Muscle layer of duodenum (tissue), 2 donors: ENCODE results near the gene PRDM16.

Source experiments
- H3K27ac ChIP-seq: one replicate; pipeline ENCODE4 v1.7.0; 2013; ENCODE audit warnings: mild to moderate bottlenecking, low read length
- H3K27me3 ChIP-seq: one replicate; pipeline ENCODE4 v1.7.0; 2013; ENCODE audit warnings: low read depth, mild to moderate bottlenecking, control low read depth, low read length
- H3K36me3 ChIP-seq, 2 donors: one replicate each; pipeline ENCODE4 v1.7.0; 2013; ENCODE audit warnings: low read length in 2 of 2, control low read depth in 1 of 2, mild to moderate bottlenecking in 1 of 2; ENCODE audit not compliant: insufficient read depth in 2 of 2, control insufficient read depth in 1 of 2
- H3K4me1 ChIP-seq, 2 donors: one replicate each; pipeline ENCODE4 v1.7.0; 2013; ENCODE audit warnings: low read length in 2 of 2, mild to moderate bottlenecking in 2 of 2, control low read depth in 1 of 2, moderate library complexity in 1 of 2; ENCODE audit not compliant: insufficient read depth in 2 of 2, control insufficient read depth in 1 of 2
- H3K4me3 ChIP-seq, 2 donors: one replicate each; pipeline ENCODE4 v1.7.0; 2013; ENCODE audit warnings: low read length in 2 of 2, low read depth in 1 of 2, mild to moderate bottlenecking in 1 of 2
- H3K9me3 ChIP-seq, 2 donors: one replicate each; pipeline ENCODE4 v1.7.0; 2013; ENCODE audit warnings: low read length in 2 of 2, control low read depth in 1 of 2, mild to moderate bottlenecking in 1 of 2; ENCODE audit not compliant: control insufficient read depth in 1 of 2
- donor health status: healthy.

Gene PRDM16

DNA sequence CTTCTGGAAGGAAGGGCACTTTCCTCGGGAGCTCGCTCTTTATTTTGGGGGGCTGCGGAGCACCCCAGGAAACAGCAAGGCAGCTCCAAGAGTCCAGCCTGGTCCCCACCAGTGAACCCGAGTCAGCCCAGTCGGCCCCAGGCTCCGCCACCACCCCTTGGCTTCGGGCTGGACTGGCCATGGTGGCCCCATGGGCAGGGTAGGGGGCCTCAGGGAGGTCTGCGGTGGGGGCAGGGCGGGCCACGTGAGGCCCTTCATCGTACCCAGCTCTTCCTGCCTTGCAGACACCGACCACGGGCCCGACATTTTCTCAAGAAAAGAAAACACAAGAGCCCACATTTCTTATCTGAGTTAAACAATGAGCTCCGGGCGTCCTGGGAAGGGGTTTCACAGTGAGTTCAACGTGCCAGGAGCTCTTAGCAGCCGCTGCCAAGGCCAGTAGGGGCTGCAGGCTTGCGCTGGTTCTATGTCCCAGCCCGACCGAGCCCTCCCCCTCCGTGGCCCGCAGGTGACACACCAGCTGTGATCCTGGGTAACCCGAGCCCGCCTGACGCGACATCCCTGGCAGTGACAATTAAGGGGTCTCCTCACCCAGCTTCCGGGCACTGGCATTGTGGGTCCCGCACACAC, 66.2 kb downstream of the PRDM16 start:
- no peaks in the 10 kb centered on the region for H3K27me3 ChIP-seq
- no peak overlapping the region for H3K4me3 ChIP-seq
- no peaks in the 10 kb centered on the region for H3K36me3 ChIP-seq
- H3K27ac ChIP-seq = no peak overlapping the region
- H3K9me3 ChIP-seq = no peaks in the 10 kb centered on the region
- peaks cover 0 to 8% of the 10 kb centered on the region in 2 donors for H3K4me1 ChIP-seq

DNA sequence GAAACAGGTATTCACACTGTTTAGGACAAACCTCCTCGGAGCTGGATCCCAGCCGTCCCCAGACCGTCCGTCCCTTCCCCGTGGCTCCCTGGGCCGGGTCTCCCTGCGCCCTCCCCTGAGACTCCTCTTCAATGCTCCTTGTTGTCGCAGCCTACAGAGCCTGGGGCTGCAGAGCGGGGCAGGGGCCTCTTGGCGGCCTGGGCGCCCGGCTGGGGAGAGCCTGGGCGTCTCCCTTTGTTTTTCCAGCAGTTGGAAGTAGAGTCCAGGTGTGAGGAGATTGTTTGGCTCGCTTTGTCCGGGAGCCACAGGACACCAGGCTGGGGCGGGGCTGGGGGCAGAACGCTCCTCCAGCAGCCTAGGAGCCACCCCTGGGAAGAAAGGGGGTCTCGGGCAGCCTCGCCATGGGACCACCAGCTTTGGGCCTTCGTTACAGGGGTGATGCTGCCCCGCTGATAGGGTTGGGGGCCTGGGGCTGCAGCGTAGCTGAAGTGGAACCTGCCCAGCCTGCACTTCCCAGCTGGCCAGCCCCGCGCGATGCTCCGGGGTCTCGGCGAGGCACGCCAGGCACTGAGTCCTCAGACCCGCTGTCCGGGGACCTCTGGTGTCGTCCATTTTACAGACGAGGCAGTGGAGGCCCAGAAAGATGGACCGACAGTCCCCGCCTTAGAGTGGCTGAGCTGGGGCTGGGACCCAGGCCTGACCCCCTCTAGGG, 66.9 kb downstream of the PRDM16 start:
- H3K4me1 ChIP-seq = peaks cover 0 to 15% of the 10 kb centered on the region in 2 donors
- no peaks in the 10 kb centered on the region for H3K27me3 ChIP-seq
- no peak overlapping the region for H3K4me3 ChIP-seq
- no peaks in the 10 kb centered on the region for H3K36me3 ChIP-seq
- no peaks in the 10 kb centered on the region for H3K9me3 ChIP-seq
- H3K27ac ChIP-seq = no peak overlapping the region

DNA sequence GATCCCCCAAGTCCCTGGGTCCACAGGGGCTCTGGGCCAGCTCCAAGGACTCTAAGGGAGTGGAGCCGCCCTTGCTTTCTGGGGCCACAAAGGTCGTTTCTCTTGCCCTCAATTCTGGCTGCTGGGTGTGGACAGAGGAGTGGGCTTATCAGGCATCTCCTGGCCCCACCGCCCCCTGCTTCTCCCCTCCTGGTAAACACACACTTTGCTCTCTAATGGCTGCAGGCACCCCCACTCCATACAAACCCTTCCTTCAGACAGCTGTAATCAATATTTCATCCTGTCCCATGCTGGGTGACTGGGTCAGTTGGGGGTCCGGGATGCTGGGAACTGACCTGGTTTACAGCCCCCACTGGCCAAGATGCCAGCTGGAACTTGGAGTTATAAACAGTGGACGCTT, 67.5 kb downstream of the PRDM16 start:
- Histone ChIP-seq H3K27me3 (peaks cover 5% of the 10 kb centered on the region), H3K9me3 (no peaks in the 10 kb centered on the region), H3K4me3 (no peak overlapping the region), H3K27ac (no peak overlapping the region), H3K36me3 (no peaks in the 10 kb centered on the region), H3K4me1 (peaks cover 0 to 16% of the 10 kb centered on the region in 2 donors)

DNA sequence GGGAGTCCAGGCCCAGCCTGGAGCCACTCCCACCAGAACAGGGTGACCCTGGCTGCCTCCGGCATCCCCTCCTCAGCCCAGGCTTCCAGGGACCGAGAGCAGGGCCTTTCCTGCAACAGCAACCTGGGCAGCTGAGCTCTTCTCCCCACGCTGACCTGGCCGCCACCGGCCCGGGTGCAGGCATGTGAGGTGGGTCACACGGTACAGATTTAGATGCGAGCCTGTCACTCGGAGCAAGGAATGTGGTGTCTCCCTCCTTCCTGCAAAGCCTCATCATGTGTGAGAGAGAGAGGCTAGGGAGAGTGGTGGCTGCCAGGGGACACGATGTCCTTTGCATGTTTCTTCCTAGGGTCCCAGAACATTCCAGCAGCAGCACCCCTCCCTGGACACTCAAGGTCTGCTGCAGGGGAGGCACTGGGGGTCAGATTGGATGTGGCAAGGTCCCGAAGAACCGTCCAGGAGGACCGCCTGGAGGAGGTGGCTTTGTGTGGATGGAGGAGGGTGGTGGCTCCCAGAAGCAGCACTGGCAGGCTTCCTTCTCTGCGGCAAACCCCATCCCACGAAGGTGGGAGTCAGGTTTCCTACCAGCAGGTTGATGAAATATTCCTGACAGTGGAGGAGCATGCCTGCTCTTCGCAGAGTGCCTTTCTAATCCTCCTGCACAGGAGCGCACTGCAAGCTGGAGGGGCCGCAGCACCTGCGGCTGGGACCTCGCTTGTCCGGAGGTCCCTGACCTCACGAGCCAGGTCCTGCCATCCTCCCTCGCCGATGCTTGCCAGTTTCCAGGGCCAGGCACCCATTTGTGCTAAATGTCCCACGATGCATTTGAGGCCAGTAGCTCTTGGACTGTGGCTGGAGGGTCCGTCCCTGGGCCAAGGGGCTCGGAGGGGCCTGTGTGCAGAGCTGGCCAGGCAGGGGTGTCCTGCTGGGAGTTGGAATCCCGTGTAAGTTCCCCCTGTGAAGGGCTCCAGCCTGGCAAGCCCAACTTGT, 68.4 kb downstream of the PRDM16 start:
- Histone ChIP-seq H3K27ac (no peak overlapping the region), H3K27me3 (peaks cover 8% of the 10 kb centered on the region), H3K4me1 (peaks cover 0 to 16% of the 10 kb centered on the region in 2 donors), H3K9me3 (no peaks in the 10 kb centered on the region), H3K36me3 (no peaks in the 10 kb centered on the region), H3K4me3 (no peak overlapping the region)

DNA sequence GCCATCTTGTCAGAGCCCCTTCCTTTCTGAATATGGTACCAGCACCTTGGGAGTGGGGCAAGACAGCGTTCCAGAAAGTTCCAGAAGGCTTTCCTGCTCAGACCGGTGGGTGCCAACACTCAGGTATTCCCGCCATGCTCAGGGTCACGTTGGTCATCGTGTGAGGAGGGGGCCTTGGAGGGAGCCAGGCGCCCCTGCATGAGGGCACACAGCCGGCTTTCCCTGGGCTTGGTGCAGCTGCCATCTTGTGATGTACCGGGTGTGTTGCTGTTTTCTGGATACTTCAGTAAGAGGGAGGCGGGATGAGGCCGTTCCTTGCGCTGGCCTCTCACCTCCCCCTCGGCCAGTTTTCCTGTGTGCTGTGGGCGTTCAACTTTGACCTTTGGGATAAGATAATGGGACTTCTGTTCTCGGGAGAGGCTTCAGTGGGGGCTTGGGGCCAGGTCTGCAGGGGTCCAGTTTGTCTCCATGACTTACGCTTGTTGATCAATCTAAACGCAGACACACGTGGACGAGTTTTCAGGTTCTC, 69.7 kb downstream of the PRDM16 start:
- Histone ChIP-seq H3K9me3 (no peaks in the 10 kb centered on the region), H3K4me3 (no peak overlapping the region), H3K4me1 (peaks cover 0 to 16% of the 10 kb centered on the region in 2 donors), H3K27ac (no peak overlapping the region), H3K27me3 (peaks cover 8% of the 10 kb centered on the region), H3K36me3 (no peaks in the 10 kb centered on the region)

DNA sequence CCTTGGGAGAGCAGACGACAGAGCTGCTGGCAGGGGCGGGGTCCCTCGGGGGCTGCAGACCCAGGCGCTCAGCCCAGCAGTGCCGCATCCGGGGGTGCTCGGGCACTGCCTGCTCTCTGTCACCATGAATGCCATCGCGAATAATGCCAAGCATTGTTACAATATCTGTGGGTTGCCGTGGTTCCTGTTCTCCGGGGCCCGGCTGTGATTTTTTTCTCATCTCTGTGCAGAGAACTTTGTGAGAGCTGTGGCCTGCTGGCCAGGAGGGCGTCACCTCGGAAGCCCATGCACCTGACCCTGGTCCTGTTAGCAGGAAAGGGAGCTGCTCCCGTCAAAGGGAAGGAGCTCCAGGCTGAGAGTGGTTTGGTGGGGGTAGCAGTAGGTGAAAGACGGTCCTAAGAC, 70.4 kb downstream of the PRDM16 start:
- Histone ChIP-seq H3K27ac (no peak overlapping the region), H3K4me3 (peak overlapping the region in 1 of 2 donors; percentile 45), H3K4me1 (peaks cover 0 to 16% of the 10 kb centered on the region in 2 donors), H3K36me3 (no peaks in the 10 kb centered on the region), H3K27me3 (peaks cover 8% of the 10 kb centered on the region), H3K9me3 (no peaks in the 10 kb centered on the region)

DNA sequence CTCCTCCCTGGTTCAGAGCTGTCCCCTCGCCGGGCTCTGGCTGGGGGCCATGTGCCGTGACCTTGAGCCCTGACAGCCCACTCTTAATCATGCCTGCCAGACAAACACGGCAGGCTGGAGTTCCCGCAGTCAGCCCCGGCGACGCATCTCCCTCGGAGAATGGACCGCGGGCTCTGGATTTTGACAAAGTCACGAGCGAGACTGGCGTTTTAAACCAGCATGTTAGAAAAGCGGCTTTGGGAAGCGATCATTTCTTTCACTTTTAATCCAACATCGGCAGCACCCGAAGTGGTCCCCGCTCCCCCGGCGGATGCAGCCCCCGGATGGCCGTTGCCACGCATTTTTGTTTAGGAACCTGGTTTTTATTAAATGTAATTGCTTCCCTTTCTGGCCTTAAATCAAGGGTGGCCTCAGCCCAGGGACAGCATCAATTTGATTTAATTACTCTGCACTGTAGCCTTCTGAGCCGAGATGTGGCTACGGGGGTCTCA, 70.9 kb downstream of the PRDM16 start:
- H3K27ac ChIP-seq = no peak overlapping the region
- H3K4me3 ChIP-seq = peak overlapping the region in 1 of 2 donors; percentile 45
- H3K36me3 ChIP-seq = no peaks in the 10 kb centered on the region
- H3K9me3 ChIP-seq = no peaks in the 10 kb centered on the region
- peaks cover 0 to 16% of the 10 kb centered on the region in 2 donors for H3K4me1 ChIP-seq
- peaks cover 8% of the 10 kb centered on the region for H3K27me3 ChIP-seq

DNA sequence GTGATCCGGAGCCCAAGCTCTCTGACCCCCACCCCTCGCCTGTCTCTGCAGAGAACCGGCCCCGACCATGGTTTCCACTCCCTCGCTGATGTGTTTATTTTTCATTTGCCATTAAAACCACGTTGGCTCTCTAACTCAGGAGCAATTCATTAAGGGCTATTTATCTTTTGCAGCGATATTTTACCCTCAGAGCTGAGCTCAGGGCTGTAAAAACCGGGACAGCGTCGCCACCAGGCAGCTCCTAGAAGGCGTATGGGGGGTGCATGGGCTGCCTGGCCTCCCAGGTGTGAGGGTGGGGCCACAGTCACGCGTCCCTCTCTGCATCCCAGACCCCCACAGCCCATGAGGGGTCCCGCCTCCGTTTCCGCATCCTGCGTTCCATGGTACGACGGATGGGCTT, 71.4 kb downstream of the PRDM16 start:
- Histone ChIP-seq H3K27ac (no peak overlapping the region), H3K4me1 (peaks cover 0 to 19% of the 10 kb centered on the region in 2 donors), H3K9me3 (no peaks in the 10 kb centered on the region), H3K27me3 (peaks cover 8% of the 10 kb centered on the region), H3K4me3 (peak overlapping the region in 1 of 2 donors; percentile 45), H3K36me3 (no peaks in the 10 kb centered on the region)

GRCh38 chr1:3141129-3141528, 72.1 kb downstream of the PRDM16 start:
- H3K4me3 ChIP-seq = no peak overlapping the region
- peaks cover 0 to 25% of the 10 kb centered on the region in 2 donors for H3K4me1 ChIP-seq
- H3K9me3 ChIP-seq = no peaks in the 10 kb centered on the region
- no peak overlapping the region for H3K27ac ChIP-seq
- H3K27me3 ChIP-seq = peaks cover 8% of the 10 kb centered on the region
- H3K36me3 ChIP-seq = no peaks in the 10 kb centered on the region

GRCh38 chr1:3141836-3142235, 72.8 kb downstream of the PRDM16 start:
- Histone ChIP-seq H3K4me3 (no peak overlapping the region), H3K27me3 (peaks cover 8% of the 10 kb centered on the region), H3K9me3 (no peaks in the 10 kb centered on the region), H3K27ac (no peak overlapping the region), H3K36me3 (no peaks in the 10 kb centered on the region), H3K4me1 (peaks cover 0 to 25% of the 10 kb centered on the region in 2 donors)

DNA sequence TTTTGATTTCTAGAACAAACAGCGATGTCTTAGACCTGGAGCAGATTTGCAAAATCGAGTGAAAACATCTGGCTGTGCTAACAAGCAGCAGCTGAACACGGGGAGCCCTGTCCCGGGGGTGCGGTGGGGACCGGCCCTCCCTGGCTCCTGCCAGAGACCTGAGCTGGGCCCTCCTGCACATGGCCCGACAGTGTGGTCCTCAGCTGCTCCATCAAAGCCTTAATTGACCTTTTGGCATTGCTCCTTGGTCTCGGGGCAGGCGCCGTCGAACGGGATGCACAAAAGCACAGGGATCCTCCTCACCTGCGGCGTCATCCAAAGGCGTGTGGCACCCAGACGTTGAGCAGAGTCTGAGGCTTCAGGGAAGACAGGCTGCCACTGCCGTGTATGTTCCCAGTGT, 73.2 kb downstream of the PRDM16 start:
- H3K4me1 ChIP-seq = peaks cover 0 to 25% of the 10 kb centered on the region in 2 donors
- no peak overlapping the region for H3K4me3 ChIP-seq
- peaks cover 8% of the 10 kb centered on the region for H3K27me3 ChIP-seq
- no peaks in the 10 kb centered on the region for H3K36me3 ChIP-seq
- H3K9me3 ChIP-seq = no peaks in the 10 kb centered on the region
- H3K27ac ChIP-seq = no peak overlapping the region
